ENCODE measurements around the gene WWP2. TPM values are rescaled to one million over a fixed set of nuclear protein-coding genes. Genes with fewer than 3 reads are reported as not detected.

The WWP2 gene
- total RNA-seq, 1 experiment from 2014 or later, result 40.2 TPM

DNA sequence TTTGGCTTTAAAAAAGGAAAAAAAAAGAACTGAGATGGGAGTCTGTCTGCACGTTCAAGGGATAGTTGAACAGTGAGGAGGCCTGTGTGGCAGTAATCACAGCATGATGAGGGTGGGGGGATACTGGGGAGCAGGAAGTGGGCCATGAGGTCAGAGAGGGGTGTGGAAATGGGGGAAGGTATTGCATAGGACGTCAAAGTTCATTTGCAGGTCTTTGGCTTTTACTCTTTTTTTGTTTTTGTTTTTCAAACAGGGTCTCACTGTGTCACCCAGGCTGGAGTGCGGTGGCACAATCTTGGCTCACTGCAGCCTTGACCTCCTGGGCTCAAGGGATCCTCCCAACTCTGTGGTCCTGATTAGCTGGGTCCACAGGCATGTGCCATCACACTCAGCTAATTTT, 19.0 kb downstream of the WWP2 start:
- Histone ChIP-seq H2BK120ac (ENCODE audit: low read depth, low read length, poor library complexity, severe bottlenecking) (no peak overlapping the region), H3K27ac (ENCODE audit: insufficient read length, low read depth, low read length) (no peak overlapping the region), H3K27me3 (ENCODE audit: insufficient read depth, low read length) (no peaks in the 10 kb centered on the region), H3K14ac (ENCODE audit: insufficient read depth, low read length) (no peak overlapping the region), H2BK20ac (ENCODE audit: low read depth, low read length, poor library complexity, severe bottlenecking) (no peak overlapping the region), H3K18ac (ENCODE audit: insufficient read length, low read depth, low read length) (no peak overlapping the region), H2AK5ac (ENCODE audit: insufficient read length, low read length) (no peak overlapping the region), H3K23ac (ENCODE audit: insufficient read length, low read depth, low read length) (no peak overlapping the region), H4K20me1 (ENCODE audit: control insufficient read depth, insufficient read depth, insufficient read length) (no peaks in the 10 kb centered on the region), H3K79me1 (ENCODE audit: insufficient read depth, low read depth, low read length, poor library complexity, severe bottlenecking) (no peaks in the 10 kb centered on the region), H3K79me2 (ENCODE audit: insufficient read depth, low read length) (no peaks in the 10 kb centered on the region), H3K23me2 (ENCODE audit: insufficient read length, low read depth, low read length, poor library complexity, severe bottlenecking) (no peaks in the 10 kb centered on the region), H3K4me2 (ENCODE audit: insufficient read depth, insufficient read length, low read length) (no peak overlapping the region), H3T11ph (ENCODE audit: low read length) (no peak overlapping the region), H2BK15ac (ENCODE audit: low read depth, low read length) (no peak overlapping the region), H2AFZ (ENCODE audit: low read length) (no peak overlapping the region), H3K4me1 (ENCODE audit: insufficient read depth, low read length) (no peaks in the 10 kb centered on the region), H2BK12ac (ENCODE audit: insufficient read length, low read depth, low read length) (no peak overlapping the region), H2BK5ac (ENCODE audit: insufficient read length, low read length) (no peak overlapping the region), H3K9ac (ENCODE audit: extremely low read depth, insufficient read length, low read length) (no peak overlapping the region), H4K8ac (replicated peaks; ENCODE audit: insufficient read length, low read depth, low read length) (no peak overlapping the region), H3K4ac (ENCODE audit: low read depth, low read length) (no peak overlapping the region), H4K91ac (ENCODE audit: insufficient read length, low read depth, low read length) (no peak overlapping the region), H4K5ac (ENCODE audit: insufficient read length, low read depth, low read length) (no peak overlapping the region), H3K56ac (ENCODE audit: insufficient read length, low read depth, low read length) (no peak overlapping the region), H3K9me3 (ENCODE audit: control insufficient read depth, low read depth, low read length) (no peaks in the 10 kb centered on the region)
- H3K4me1 Mint-ChIP-seq, result peaks cover 4% of the 10 kb centered on the region in 2 experiments; a peak in 3 of 4 replicates
- peaks cover 4 to 9% (median 6%) of the 10 kb centered on the region in 3 experiments; a peak in 4 of 7 replicates for H3K36me3 Mint-ChIP-seq (ENCODE audit: insufficient read depth in 1 of 3, low read depth in 3 of 3)
- peak overlapping the region; percentile 40 to 88 (median 66); a peak in 5 of 7 replicates for H3K27ac Mint-ChIP-seq
- no peak overlapping the region for H3K4me3 Mint-ChIP-seq
- no CpG with 5 or more reads among the region's 3 CpGs for WGBS (ENCODE audit: extremely low coverage, insufficient read length, low lambda C conversion rate)
- no peaks in the 10 kb centered on the region for H3K27me3 Mint-ChIP-seq (ENCODE audit: low read depth)
- no peaks in the 10 kb centered on the region; a peak in 1 of 5 replicates for H3K9me3 Mint-ChIP-seq
- DNase-seq, result no peak
- no peak for TF ChIP-seq CTCF (conservative IDR thresholded peaks at IDR 0.05)

Measured in H9 (cell line).